Astrocyte of the cerebellum (primary cell): ENCODE measurements around the gene LIPJ.

Experiments
- DNase-seq: peaks from one replicate; pipeline ENCODE4 v3.0.0-alpha.2; 2011; ENCODE audit warnings: low read depth
- H3K4me3 ChIP-seq: 2 replicates; pipeline ENCODE4 v1.5.1; 2011; ENCODE audit warnings: mild to moderate bottlenecking, low read depth, low read length, moderate library complexity
- CTCF ChIP-seq: IDR thresholded peaks from 2 replicates; pipeline ENCODE4 v1.5.1; 2012; ENCODE audit warnings: low read length, low read depth, moderate library complexity, mild to moderate bottlenecking; ENCODE audit errors: missing control alignments
- in situ Hi-C: cut with HindIII; loops from 2 replicates; pipeline ENCODE4 v1.10.0; 2017; ENCODE audit warnings: low sequenced_read_pairs

Gene LIPJ

GRCh38 chr10:88616250-88616977 is 29.9 kb downstream of the LIPJ start:
- in situ Hi-C loops = no loop called here
- H3K4me3 ChIP-seq = no peak overlapping the region
- no peak for DNase-seq
- TF ChIP-seq CTCF = no peak

- in situ Hi-C loops = no loop called here
- no peak for DNase-seq
- no peak overlapping the region for H3K4me3 ChIP-seq
- no peak for TF ChIP-seq CTCF
These were observed 31.3 kb downstream of the LIPJ start for GRCh38 chr10:88617772-88618300.

GRCh38 chr10:88618496-88618895 is 31.9 kb downstream of the LIPJ start:
- TF ChIP-seq CTCF = no peak
- H3K4me3 ChIP-seq = no peak overlapping the region
- in situ Hi-C loops = no loop called here
- no peak for DNase-seq

- no peak for DNase-seq
- TF ChIP-seq CTCF = no peak
- in situ Hi-C loops = no loop called here
- no peak overlapping the region for H3K4me3 ChIP-seq
These were observed 33.9 kb downstream of the LIPJ start for GRCh38 chr10:88620441-88620840.

- TF ChIP-seq CTCF = no peak
- H3K4me3 ChIP-seq = no peak overlapping the region
- DNase-seq = no peak
- in situ Hi-C loops = no loop called here
These were observed 37.3 kb downstream of the LIPJ start for GRCh38 chr10:88623835-88624234.

GRCh38 chr10:88624840-88625239 is 38.3 kb downstream of the LIPJ start:
- no peak overlapping the region for H3K4me3 ChIP-seq
- no peak for DNase-seq
- no peak for TF ChIP-seq CTCF
- in situ Hi-C loops = no loop called here

GRCh38 chr10:88640186-88640585 is 53.6 kb downstream of the LIPJ start:
- in situ Hi-C loops = no loop called here
- H3K4me3 ChIP-seq = no peak overlapping the region
- TF ChIP-seq CTCF = no peak
- no peak for DNase-seq
